Iris pigment epithelial cell (primary cell): ENCODE measurements around the gene RBM33.
"Not testable (repeated sequence)": the region's sequence is repeated elsewhere in the genome, so short reads cannot be mapped to it uniquely, and the experiment has no call there.

Experiments
- DNase-seq: peaks from one replicate; pipeline ENCODE4 v3.0.0-alpha.2; 2011; ENCODE audit warnings: low read depth

The RBM33 gene

DNA sequence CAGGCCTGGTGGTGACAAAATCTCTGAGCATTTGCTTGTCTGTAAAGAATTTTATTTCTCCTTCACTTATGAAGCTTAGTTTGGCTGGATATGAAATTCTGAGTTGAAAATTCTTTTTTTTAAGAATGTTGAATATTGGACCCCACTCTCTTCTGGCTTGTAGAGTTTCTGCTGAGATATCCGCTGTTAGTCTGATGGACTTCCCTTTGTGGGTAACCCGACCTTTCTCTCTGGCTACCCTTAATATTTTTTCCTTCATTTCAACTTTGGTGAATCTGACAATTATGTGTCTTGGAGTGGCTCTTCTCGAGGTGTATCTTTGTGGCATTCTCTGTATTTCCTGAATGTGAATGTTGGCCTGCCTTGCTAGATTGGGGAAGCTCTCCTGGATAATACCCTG lies 46.2 kb downstream of the RBM33 start:
- not testable (repeated sequence) for DNase-seq

DNA sequence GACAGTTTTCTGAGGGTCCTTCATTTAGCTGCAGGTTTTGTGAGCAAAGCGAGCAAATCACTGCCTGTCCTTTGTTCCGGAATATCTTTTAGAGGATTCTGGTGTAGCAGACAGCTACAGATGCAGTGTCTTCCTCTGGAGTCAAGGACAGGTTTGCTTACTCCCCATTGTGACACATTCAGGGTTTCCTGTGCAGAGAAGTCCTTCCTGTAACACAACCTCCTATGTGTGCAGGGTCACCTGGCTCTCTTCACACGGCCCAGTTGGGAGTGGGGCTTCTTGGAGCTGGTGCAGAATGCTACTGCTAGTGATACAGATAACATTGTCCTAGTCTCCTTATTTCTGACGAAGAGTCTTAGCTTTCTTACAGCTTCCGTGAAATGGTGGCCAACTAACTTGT lies 47.9 kb downstream of the RBM33 start:
- peak; percentile 13 for DNase-seq

GRCh38 chr7:155693826-155694225 lies 49.4 kb downstream of the RBM33 start:
- DNase-seq: no peak

DNA sequence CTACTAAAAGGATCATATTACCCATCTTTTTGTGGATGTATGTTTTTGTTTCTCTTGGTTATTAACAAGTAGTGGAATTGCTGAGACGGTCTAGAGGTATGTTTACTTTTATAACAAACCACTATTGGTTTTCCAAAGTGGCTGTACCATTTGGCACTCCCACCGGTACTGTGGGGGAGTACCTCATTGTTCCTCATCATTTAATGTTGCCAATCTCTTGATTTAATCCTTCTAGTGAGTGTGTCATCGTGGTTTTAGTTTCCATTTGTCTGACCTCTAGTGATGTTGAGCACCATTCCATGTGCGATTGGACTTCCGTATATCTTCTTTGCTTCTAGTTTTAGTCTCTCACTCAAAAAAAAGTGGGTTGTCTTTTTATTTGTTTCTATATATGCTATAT lies 50.4 kb downstream of the RBM33 start:
- peak; percentile 68 for DNase-seq

DNA sequence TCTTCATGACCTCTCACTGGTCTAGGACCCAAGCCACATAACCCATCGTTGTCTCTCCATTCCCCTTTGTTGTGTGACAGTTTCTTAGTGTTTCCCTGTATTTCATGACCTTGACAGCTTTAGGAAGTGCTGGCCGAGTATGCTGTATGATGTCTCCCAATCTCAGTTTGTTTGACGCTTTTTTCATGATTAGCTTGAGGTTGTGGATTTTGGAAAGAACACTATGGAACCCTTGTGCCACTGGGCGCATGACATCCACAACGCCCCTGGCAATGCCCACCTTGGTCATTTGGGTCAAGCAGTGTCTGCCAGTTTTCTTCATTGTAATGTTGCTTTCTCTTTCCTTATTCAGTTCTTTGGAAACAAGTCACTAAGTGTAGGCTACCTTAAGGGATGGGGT lies 52.3 kb downstream of the RBM33 start:
- no peak for DNase-seq

DNA sequence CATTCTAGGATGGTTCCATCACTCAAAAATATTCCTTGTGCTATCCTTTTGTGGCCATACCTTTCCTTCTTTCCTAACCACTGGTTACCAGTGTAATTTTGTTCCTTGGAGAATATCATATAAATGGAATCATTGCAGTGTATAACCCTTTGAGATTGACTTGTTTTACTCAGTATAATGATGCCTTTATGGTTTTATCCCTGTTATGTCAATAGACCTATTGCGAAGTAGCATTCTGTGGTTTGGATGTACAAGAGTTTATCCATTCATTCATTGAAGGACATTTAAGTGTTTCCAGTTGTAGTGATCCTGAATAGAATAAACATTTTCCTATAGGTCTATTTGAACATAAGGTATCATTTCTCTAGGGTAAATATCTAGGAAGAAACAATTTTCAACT lies 54.2 kb downstream of the RBM33 start:
- peak; percentile 10 for DNase-seq

DNA sequence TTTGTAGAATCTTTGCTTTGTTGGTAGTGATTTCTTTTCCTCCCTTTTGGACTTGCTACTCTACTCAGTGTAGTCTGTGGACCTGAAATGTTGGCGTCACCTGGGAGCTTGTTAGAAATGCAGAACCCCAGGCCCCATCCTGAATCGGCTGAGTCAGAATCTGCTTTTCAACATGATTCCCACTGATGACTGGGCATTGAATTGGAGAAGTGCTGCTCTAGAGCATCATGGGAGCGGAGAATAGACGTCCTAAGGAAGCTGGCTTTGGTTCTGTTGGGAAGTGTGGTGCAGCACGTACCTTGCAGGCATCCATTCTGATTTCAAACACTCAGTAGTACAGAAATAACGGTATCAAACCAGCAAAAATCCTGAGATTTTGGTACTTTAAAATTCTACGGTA lies 54.7 kb downstream of the RBM33 start:
- DNase-seq: no peak

DNA sequence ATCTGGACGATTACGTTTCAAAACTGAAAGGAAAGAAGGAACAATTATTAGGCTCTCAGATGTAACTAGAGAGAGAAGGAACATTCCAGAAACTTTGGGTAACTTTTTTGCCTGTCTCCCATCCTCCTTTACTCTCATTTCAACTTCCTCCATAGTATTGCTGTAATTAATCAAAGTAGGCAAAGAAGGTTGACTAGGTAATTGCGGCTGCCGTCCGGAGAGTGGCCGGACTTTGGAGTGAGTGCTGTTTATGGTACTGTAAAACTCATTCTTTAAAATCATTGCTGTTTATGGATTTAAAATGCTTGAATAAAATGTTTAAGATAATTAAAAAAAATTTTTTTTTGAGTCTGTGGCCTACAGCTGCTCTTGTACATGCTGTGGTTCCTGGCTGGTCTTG lies 56.4 kb downstream of the RBM33 start:
- no peak for DNase-seq

DNA sequence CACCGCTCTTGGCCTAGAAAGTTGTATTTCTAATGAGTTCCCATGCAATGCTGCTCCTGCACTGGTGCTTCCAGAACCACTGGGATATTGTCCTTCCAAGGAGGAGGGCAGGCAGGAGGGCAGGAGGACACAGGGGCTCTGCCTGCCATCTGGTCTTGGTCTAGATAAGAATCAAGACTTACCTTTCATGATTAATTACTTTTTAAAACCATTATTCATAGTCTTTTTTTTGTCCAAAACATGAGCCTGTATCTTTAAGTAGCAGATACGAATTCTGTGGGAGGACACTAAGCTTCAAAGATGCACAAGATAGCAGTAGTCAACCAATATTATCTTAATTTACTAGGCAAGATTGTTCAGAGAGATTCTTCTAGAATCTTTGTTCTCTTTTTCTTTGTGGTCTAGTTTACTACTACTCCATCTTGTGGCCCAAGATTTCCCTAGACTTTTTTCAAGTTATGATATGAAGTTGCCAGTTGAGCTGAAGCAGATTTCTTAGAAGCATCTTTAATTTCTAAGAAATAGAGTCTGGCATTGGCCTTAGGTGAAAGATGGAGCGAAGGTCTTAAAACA lies 57.6 kb downstream of the RBM33 start:
- DNase-seq: peak; percentile 6

- DNase-seq: peak; percentile 21
Observed at GRCh38 chr7:155702616-155703015, 58.2 kb downstream of the RBM33 start.

- no peak for DNase-seq
Observed at GRCh38 chr7:155705623-155706360, 61.3 kb downstream of the RBM33 start.

- DNase-seq: no peak
Observed at GRCh38 chr7:155706376-155706775, 61.9 kb downstream of the RBM33 start.

GRCh38 chr7:155709453-155709852 lies 65.0 kb downstream of the RBM33 start:
- DNase-seq: no peak

DNA sequence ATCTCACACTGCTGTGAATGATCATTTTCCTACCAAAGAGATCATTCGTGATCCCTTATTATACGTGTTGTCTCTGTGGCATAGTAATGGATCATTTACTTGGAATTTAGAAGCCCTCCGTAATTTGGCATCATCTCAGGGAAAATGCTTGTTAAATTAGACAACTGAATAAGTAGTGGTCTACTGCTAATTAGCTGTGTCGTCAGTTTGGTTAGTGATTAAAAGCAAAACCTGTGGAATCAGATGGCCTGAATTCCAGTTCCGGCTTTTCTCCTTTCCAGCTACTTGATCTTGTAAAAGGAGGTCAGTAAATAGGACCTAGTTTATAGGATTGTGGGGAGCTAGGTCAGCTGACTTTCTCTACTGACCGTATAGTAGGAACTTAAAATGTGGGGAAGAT lies 65.6 kb downstream of the RBM33 start:
- no peak for DNase-seq

DNA sequence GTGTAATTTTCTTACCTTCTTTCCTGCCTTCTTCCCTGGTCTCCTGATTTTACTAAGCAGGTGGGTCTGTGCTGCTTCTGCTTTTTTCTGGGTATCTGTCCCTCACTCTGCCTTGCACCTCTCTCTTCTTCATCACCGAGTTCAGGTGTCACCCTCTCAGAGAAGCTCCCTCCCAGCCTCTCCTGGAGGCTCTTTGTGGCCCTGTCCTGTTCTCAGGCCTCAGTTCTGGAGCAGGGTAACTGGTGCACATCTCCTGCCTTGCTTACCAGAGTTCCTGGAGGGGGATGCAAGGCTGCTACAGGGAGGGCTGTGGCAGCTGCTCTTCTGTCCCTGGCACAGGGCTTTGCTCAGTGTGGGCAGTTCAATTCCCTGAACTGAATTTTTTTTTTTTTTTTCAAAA lies 66.1 kb downstream of the RBM33 start:
- no peak for DNase-seq

- DNase-seq: no peak
Observed at GRCh38 chr7:155711081-155711480, 66.6 kb downstream of the RBM33 start.

DNA sequence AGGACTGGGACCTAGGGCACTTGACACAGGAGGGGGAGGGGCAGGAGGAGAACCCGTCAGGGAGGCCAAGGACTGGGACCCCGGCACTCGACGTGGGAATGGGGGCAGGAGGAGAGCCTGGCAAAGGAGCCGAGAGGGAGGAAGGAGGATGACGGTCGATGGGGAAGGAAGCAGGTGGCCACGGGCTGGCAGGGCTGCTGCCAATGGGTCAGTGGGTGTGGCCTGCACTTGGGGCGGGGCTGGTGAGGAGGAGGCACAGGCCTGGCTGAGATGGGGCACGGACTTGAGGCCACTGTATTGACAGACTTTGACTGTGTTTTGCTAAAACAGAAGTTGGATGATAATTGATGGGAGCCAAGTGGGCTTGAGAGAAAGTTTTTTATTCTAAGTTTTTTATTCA lies 68.9 kb downstream of the RBM33 start:
- DNase-seq: no peak

GRCh38 chr7:155714702-155715101 lies 70.2 kb downstream of the RBM33 start:
- no peak for DNase-seq

DNA sequence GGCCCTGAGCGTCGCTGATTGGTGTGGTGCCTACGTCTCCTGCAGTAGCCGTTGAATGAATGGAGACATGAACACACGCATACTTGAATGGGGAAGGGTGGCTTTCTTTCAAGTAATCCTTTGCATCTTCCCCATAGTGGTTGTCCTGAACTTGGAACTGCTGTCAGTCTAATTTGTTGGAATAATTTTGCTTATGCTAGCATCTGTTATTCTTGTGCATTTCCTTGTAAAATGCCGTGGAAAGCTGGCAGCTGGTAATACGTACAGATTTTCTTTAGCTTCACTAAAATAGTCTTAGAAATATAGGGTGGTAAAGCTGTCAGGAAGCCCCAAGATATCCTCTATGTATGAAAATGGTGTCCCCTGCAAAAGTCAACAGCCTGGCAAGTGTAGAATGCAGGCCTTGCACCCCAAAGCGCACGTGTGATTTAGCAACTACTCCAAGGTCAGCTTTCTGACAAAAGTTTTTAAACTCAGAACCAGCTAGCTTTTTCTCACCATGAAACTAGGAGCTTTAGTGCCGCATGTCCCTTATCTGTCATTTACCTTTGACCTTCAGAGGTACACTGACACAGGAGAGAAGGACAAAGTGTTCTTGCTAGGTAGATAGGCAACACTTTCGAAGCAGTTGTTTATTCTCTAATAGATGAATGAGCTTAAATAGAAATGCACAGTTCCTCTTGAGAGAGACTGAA lies 70.8 kb downstream of the RBM33 start:
- DNase-seq: no peak

- no peak for DNase-seq
Observed at GRCh38 chr7:155717010-155717744, 72.7 kb downstream of the RBM33 start.

GRCh38 chr7:155721056-155721455 lies 76.6 kb downstream of the RBM33 start:
- DNase-seq: no peak

DNA sequence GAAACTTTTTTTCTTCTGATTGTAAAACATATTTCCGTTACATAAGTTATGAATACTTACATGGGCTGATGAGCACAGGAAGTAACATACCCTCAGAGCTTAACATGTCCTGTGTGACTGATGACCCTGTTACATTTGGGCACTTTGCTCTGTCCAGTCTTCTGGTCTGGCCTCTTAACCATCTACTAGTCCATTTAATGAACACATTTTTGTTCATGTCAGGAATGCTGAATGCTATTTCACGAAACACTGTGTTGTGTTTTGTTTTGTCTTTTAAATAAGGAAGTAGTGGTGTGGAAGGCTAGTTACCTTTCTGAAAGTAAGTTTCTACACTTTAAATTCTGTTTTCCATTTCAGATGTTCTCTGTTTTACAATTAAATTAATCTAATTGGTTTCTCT lies 77.7 kb downstream of the RBM33 start:
- no peak for DNase-seq

DNA sequence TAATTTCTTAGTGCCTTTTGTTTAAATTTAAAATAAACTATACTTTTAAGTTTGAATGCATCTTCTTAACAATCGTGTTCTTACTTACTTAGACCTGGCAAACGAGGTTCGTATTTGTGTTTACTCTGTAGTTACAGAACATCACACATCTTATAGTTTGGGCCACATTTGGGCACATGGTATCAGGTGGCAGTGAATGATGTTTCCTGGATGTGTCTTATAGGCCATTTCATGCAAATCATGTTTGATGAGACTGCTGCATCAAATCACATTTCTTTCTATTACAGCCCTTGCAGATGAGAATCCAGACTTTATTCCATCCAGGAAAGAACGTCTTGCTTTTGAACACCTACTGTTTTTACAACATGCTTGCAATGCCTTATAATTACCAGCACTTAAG lies 78.5 kb downstream of the RBM33 start:
- DNase-seq: no peak
